Activated CD8-positive, alpha-beta T cell treated with anti-CD3 and anti-CD28 coated beads, Interleukin-2, amount 10 ng/mL, durations not matched to agents 7 days and 5 days (primary cell): ENCODE measurements around the gene P4HB. TPM values are rescaled to one million over a fixed set of nuclear protein-coding genes. Genes with fewer than 3 reads are reported as not detected.

ENCODE experiments used
- ATAC-seq: fragments of 150-1000 bp; cut with Tn5 transposase; one replicate; pipeline ENCODE4 v1.10.0; 2021; ENCODE audit warnings: moderate library complexity
- CTCF ChIA-PET: fragments of 350-600 bp; sonication (Branson Sonifier 250); formaldehyde crosslinking; loops from one replicate; lab custom pipeline; 2021; ENCODE audit warnings: antibody characterized with exemption; lab: Charles Lee
- POLR2A ChIA-PET: fragments of 350-600 bp; sonication (Branson Sonifier 250); formaldehyde crosslinking; loops from one replicate; lab custom pipeline; 2021; ENCODE audit warnings: antibody characterized with exemption; lab: Charles Lee
- DNase-seq: peaks from one replicate; pipeline ENCODE4 v3.0.0-alpha.2; 2020
- H3K27ac Mint-ChIP-seq: one replicate; pipeline ENCODE4 v1.8.0; 2021; ENCODE audit warnings: mild to moderate bottlenecking, mixed read lengths
- H3K27me3 Mint-ChIP-seq: one replicate; pipeline ENCODE4 v1.8.0; 2021; ENCODE audit warnings: low read depth, mixed read lengths
- H3K36me3 Mint-ChIP-seq: one replicate; pipeline ENCODE4 v1.8.0; 2021; ENCODE audit warnings: low read depth, mixed read lengths
- H3K4me1 Mint-ChIP-seq: one replicate; pipeline ENCODE4 v1.8.0; 2021; ENCODE audit warnings: low read depth, mixed read lengths
- H3K4me3 Mint-ChIP-seq: one replicate; pipeline ENCODE4 v1.8.0; 2021; ENCODE audit warnings: mild to moderate bottlenecking, mixed read lengths
- H3K9me3 Mint-ChIP-seq: one replicate; pipeline ENCODE4 v1.8.0; 2022; ENCODE audit warnings: mixed read lengths; ENCODE audit not compliant: insufficient read depth
- total RNA-seq, 2 experiments: library from RNA; stranded (reverse); gene quantifications; one replicate each; pipeline ENCODE4 v1.2.3, GENCODE V29; 2021

Gene P4HB
- 100 to 1,000 TPM; 474 to 498 TPM for total RNA-seq

GRCh38 chr17:81859906-81860755 is at the start of gene P4HB:
P4HB (minus strand) TSS chr17:81860535; CDS start chr17:81860471, 64 bp downstream.
- H3K9me3 Mint-ChIP-seq = no peaks in the 10 kb centered on the region
- ChIA-PET POLR2A (interaction anchor here (0.9 to 1.9 kb wide), 10 partner anchors 9 to 178 kb away, joined by 3 to 16 read pairs (median 4); partner anchors contain the start of genes DCXR and MRPL12), CTCF (interaction anchor here (1.7 to 2.0 kb wide), 2 partner anchors 10 kb away, joined by 7 to 11 read pairs; no protein-coding TSS in a partner anchor)
- peaks cover 61% of the 10 kb centered on the region for H3K36me3 Mint-ChIP-seq
- H3K4me3 Mint-ChIP-seq = peak within 1 kb of the TSS; percentile 96
- H3K27ac Mint-ChIP-seq = peak within 1 kb of the TSS; percentile 99
- H3K4me1 Mint-ChIP-seq = peaks cover 46% of the 10 kb centered on the region
- DNase-seq = no peak
- no peaks in the 10 kb centered on the region for H3K27me3 Mint-ChIP-seq
- ATAC-seq = peak; percentile 40

DNA sequence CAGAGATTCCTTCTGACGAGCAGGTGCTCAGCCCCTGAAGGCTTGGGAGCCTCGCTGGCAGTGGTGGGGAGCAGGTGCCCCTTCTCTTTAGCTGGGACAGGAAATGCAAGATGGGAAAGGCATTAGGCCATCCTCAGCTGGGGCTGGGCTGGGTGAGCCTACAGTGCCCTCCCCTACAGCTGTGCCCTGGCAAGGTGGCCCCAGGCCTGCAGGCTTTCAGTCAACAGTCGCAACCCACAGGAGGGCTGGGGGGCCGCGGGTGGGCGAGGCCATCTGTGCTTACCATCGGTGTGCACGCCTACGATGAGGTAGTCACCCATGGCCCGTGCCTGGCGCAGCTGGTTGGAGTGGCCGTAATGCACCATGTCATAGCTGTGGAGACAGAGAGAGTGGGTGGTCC is 48.9 kb upstream of the P4HB start:
- ChIA-PET POLR2A (interaction anchor here (0.9 to 1.5 kb wide), 3 partner anchors 8 to 36 kb away, joined by 4 to 7 read pairs (median 5); partner anchors contain the start of gene ANAPC11), CTCF (interaction anchor here (1.2 kb wide), 1 partner anchor 111 kb away, joined by 4 read pairs; no protein-coding TSS in a partner anchor)
- Mint-ChIP-seq H3K4me1 (peaks cover 13% of the 10 kb centered on the region), H3K4me3 (no peak overlapping the region), H3K27ac (no peak overlapping the region), H3K9me3 (no peaks in the 10 kb centered on the region), H3K27me3 (no peaks in the 10 kb centered on the region), H3K36me3 (peaks cover 31% of the 10 kb centered on the region)
- DNase-seq = no peak
- ATAC-seq = no peak

DNA sequence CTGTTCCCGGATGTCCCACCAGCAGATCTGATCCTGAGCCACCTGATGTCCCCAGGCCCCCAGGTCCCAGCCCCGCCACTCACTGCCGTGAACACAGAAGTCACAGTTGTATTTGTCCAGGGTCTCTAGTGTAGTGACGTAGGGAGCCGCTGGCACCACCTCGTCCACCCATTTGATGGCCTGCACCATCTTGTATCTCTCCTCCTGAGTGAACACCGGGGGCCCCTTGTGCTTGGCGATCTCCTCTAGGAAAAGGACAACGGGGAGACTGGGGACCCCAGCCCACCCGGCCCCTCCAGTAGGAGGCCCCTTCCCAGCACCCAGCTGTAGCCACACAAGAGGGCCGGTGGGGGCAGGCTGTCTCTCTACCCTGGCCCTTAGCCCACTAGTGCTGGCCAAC is 48.5 kb upstream of the P4HB start:
- CTCF ChIA-PET = no interaction called here

GRCh38 chr17:81907219-81908145 is 47.1 kb upstream of the P4HB start:
- Mint-ChIP-seq H3K4me3 (no peak overlapping the region), H3K36me3 (peaks cover 15% of the 10 kb centered on the region), H3K27ac (no peak overlapping the region), H3K9me3 (no peaks in the 10 kb centered on the region), H3K27me3 (no peaks in the 10 kb centered on the region), H3K4me1 (peaks cover 11% of the 10 kb centered on the region)
- POLR2A ChIA-PET = interaction anchor here (1.0 to 1.2 kb wide), 2 partner anchors 10 to 12 kb away, joined by 3 read pairs; no protein-coding TSS in a partner anchor
- ATAC-seq = no peak
- CTCF ChIA-PET = no interaction called here
- DNase-seq = no peak

More for the DNA sequence above, 48.5 kb upstream of the P4HB start:
- no peak for ATAC-seq
- no peaks in the 10 kb centered on the region for H3K27me3 Mint-ChIP-seq
- DNase-seq = no peak
- H3K4me1 Mint-ChIP-seq = peaks cover 13% of the 10 kb centered on the region
- no peak overlapping the region for H3K4me3 Mint-ChIP-seq
- H3K27ac Mint-ChIP-seq = no peak overlapping the region
- POLR2A ChIA-PET = interaction anchor here (0.9 to 1.5 kb wide), 3 partner anchors 9 to 36 kb away, joined by 4 to 7 read pairs (median 5); partner anchors contain the start of gene ANAPC11
- H3K36me3 Mint-ChIP-seq = peaks cover 27% of the 10 kb centered on the region
- no peaks in the 10 kb centered on the region for H3K9me3 Mint-ChIP-seq

- ChIA-PET CTCF (no interaction called here), POLR2A (no interaction called here)
- DNase-seq (no peak), ATAC-seq (no peak)
- Mint-ChIP-seq H3K27me3 (no peaks in the 10 kb centered on the region), H3K4me3 (no peak overlapping the region), H3K9me3 (no peaks in the 10 kb centered on the region), H3K27ac (no peak overlapping the region), H3K4me1 (peaks cover 8% of the 10 kb centered on the region), H3K36me3 (peaks cover 10% of the 10 kb centered on the region)
Observed at GRCh38 chr17:81906476-81907218, 46.3 kb upstream of the P4HB start.

GRCh38 chr17:81905993-81906392 is 45.7 kb upstream of the P4HB start:
- Mint-ChIP-seq H3K36me3 (peaks cover 12% of the 10 kb centered on the region), H3K27me3 (peaks cover 5% of the 10 kb centered on the region), H3K4me3 (no peak overlapping the region), H3K4me1 (peaks cover 5% of the 10 kb centered on the region), H3K27ac (no peak overlapping the region), H3K9me3 (no peaks in the 10 kb centered on the region)
- no peak for DNase-seq
- ChIA-PET CTCF (no interaction called here), POLR2A (no interaction called here)
- ATAC-seq = no peak

GRCh38 chr17:81905424-81905875 is 45.1 kb upstream of the P4HB start:
- Mint-ChIP-seq H3K4me1 (peaks cover 5% of the 10 kb centered on the region), H3K9me3 (no peaks in the 10 kb centered on the region), H3K27ac (no peak overlapping the region), H3K27me3 (peaks cover 8% of the 10 kb centered on the region), H3K4me3 (no peak overlapping the region), H3K36me3 (peaks cover 15% of the 10 kb centered on the region)
- ChIA-PET POLR2A (no interaction called here), CTCF (no interaction called here)
- no peak for DNase-seq
- ATAC-seq = no peak

DNA sequence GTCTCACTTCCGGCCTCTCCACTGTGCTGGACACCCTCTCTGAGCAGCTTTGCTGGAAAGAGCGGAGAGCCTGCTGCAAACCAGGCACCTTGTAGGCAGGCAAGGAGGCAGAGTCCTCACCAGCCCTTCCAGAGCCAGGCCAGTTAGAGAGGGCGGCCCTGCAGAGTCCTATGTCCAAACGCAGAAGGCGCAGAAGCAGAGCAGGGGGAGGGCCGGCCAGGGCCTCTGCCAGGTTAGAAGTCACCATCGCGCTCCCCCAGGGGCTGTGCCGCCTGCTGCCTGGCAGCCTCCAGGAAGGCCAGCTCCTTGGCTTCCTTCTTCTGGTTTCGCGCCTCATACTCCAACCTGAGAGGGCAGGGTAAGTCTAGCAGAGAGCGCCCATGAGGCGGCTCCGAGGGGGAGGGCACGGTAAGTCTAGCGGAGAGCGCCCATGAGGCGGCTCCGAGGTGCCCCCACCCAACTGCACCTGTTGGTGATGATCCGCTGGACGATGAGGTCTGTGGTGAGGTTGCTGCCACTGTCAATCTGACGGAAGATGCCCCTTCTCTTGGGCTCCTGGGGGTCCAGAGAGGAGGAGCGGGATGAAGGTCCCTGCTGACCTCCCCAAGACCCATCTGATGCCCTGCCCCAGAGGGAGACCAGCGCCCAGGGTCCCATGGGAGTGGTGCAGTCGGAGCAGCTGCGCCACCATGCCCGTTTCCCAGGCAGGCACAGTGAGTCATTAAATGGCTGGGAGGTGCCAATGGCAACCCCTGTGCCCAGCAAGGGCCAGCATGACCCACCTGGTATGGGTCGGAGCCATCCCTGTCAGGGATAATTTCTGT is 44.5 kb upstream of the P4HB start:
- peaks cover 21% of the 10 kb centered on the region for H3K36me3 Mint-ChIP-seq
- DNase-seq (no peak), ATAC-seq (no peak)
- H3K27me3 Mint-ChIP-seq = peaks cover 8% of the 10 kb centered on the region
- no peaks in the 10 kb centered on the region for H3K9me3 Mint-ChIP-seq
- ChIA-PET CTCF (no interaction called here), POLR2A (no interaction called here)
- H3K4me3 Mint-ChIP-seq = no peak overlapping the region
- no peak overlapping the region for H3K27ac Mint-ChIP-seq
- H3K4me1 Mint-ChIP-seq = peaks cover 2% of the 10 kb centered on the region

- DNase-seq (no peak), ATAC-seq (no peak)
- CTCF ChIA-PET = no interaction called here
- no peak overlapping the region for H3K27ac Mint-ChIP-seq
- POLR2A ChIA-PET = no interaction called here
- peaks cover 8% of the 10 kb centered on the region for H3K27me3 Mint-ChIP-seq
- H3K4me1 Mint-ChIP-seq = no peaks in the 10 kb centered on the region
- no peaks in the 10 kb centered on the region for H3K9me3 Mint-ChIP-seq
- H3K36me3 Mint-ChIP-seq = peaks cover 19% of the 10 kb centered on the region
- no peak overlapping the region for H3K4me3 Mint-ChIP-seq
Observed at GRCh38 chr17:81903896-81904599, 43.7 kb upstream of the P4HB start.

- Mint-ChIP-seq H3K36me3 (peaks cover 17% of the 10 kb centered on the region), H3K27me3 (peaks cover 8% of the 10 kb centered on the region), H3K9me3 (no peaks in the 10 kb centered on the region), H3K4me3 (no peak overlapping the region), H3K4me1 (no peaks in the 10 kb centered on the region), H3K27ac (no peak overlapping the region)
- ChIA-PET POLR2A (no interaction called here), CTCF (no interaction called here)
- ATAC-seq = no peak
- no peak for DNase-seq
Observed at GRCh38 chr17:81903415-81903831, 43.1 kb upstream of the P4HB start.
